GM12801 (cell line): ENCODE measurements around the gene GPBAR1.

Source experiments
- TF ChIP-seq, protein P1 (sequence below): IDR thresholded peaks from one replicate; pipeline ENCODE4 v1.5.1; 2011; ENCODE audit warnings: control low read depth; ENCODE audit not compliant: insufficient read length; ENCODE audit errors: extremely low read depth

GPBAR1 gene

DNA sequence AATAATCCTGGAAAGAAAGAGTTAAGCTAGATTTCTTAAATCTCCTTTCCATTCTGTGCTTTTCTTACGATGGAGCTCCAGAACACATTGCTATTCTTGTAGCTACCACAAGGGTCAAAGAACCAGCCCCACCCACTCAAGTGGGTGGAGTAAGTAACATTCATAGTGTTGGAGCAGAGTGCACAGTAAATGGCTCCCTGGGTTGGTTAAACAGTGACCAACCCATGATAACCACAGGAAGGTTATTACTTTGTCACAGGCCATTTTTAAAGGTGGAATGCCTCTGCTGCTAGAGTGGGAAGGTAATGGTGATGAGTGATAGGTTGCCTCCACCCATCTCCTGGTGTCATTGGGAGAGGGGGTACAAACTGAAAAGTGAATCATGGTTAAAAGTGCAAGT, 29.9 kb upstream of the GPBAR1 start:
- TF ChIP-seq, protein P1, sequence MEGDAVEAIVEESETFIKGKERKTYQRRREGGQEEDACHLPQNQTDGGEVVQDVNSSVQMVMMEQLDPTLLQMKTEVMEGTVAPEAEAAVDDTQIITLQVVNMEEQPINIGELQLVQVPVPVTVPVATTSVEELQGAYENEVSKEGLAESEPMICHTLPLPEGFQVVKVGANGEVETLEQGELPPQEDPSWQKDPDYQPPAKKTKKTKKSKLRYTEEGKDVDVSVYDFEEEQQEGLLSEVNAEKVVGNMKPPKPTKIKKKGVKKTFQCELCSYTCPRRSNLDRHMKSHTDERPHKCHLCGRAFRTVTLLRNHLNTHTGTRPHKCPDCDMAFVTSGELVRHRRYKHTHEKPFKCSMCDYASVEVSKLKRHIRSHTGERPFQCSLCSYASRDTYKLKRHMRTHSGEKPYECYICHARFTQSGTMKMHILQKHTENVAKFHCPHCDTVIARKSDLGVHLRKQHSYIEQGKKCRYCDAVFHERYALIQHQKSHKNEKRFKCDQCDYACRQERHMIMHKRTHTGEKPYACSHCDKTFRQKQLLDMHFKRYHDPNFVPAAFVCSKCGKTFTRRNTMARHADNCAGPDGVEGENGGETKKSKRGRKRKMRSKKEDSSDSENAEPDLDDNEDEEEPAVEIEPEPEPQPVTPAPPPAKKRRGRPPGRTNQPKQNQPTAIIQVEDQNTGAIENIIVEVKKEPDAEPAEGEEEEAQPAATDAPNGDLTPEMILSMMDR: no peak

DNA sequence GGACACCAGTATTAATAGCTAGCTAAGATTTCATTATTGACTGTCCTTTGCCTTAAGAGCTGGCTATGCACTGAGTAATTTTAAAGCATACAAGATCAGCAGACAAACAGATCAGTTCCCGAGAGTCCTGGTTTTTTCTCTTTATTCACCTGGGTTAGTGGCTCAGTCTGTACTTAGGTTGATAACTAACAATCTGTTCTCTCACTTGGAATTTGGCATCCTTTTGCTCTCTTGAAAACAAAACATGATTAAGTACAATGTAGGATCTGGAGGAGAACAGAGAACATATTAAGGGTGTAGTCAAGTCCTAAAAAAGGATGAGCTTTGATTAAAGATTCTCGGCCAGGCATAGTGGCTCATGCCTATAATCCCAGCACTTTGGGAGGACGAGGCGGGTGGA, 27.3 kb upstream of the GPBAR1 start:
- TF ChIP-seq, protein P1: no peak

DNA sequence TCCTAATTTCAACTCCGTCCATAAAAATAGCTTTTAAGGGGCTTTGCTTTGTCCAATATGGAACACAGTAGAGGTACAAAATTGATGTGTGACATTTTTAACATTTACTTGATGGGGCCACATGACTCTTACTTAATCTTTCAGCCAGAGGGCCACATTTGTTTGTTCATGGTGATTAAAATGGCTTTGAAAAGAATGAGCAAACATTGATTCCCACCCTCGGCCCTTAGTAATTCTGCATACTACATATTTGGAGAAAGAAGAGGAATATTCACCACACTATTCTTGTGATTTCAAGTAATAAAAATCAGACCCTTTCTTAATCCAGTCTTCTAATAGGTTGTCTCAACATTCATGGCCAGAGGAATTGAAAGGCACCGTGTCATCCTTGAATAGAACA, 26.3 kb upstream of the GPBAR1 start:
- TF ChIP-seq, protein P1: no peak

DNA sequence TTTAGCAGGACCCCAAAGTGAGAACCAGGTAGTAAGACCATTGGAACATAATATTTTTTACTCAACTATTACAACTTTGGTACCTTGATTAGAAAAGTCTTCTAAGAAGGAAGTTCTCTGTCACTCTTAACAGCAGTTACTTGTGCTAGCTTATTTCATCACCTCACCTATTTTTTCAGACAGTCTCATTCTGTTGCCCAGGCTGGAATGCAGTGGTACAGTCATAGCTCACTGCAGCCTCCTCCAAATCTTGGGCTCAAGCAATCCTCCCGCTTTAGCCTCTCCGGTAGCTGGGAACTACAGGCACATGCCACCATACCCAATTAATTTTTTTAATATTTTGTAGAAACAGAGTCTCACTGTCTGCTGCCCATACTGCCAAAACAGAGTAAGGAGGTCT, 25.8 kb upstream of the GPBAR1 start:
- TF ChIP-seq, protein P1: no peak

DNA sequence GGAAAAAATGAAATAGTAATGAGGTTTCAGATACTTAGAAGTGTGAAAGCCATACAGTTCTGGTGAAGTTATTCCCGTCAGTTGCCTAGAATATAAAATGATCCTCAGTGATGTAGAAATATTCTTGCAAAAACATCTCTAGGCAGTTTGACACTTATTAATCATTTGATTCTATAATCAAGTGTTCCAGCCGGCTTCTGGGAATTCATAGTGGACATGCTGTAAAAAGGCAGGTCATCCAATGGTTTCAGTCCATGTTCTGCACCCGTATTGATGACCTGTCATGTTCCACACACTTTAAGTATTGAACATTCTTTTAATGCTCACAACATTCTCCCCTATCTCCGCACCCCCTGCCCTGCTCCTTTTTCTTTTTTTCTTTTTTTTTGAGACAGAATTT, 24.0 kb upstream of the GPBAR1 start:
- TF ChIP-seq, protein P1: no peak

DNA sequence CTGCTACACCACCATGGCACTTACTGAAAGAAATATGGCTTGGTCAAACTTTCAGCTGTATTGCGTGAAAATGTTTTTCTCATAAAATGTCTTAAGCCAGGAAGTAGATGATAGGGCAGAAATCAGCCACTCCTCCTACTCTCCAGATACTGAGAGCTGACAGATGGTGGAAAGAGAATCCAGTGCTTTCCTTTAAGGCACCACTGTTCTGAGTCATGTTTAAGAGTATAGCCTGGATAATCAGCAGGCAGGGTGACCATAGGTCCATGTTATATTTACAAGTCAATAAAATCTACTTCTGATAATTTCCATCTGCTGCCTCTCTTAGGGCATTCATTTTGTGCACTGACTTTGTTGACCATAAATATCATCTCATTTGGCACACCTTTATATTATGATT, 21.9 kb upstream of the GPBAR1 start:
- TF ChIP-seq, protein P1: no peak

DNA sequence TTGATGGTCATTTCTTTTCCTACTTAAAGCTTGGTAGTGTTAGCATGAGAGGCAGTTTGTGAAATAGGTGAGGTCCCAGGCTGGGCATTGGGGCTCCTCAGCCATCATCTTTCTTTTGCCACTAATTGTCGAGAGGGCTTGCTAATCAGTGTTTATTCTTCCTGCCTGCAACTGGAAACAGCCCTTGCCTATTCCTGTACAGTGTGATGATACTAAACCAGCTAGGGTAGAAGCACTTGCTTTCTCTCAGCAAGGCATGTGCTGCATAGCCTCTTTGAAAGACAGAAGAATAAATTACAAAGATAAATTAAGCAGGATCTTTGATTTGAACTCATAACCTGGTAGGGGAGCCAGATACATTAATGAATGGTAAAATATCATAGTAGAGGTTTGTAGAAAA, 16.6 kb upstream of the GPBAR1 start:
- TF ChIP-seq, protein P1: no peak

DNA sequence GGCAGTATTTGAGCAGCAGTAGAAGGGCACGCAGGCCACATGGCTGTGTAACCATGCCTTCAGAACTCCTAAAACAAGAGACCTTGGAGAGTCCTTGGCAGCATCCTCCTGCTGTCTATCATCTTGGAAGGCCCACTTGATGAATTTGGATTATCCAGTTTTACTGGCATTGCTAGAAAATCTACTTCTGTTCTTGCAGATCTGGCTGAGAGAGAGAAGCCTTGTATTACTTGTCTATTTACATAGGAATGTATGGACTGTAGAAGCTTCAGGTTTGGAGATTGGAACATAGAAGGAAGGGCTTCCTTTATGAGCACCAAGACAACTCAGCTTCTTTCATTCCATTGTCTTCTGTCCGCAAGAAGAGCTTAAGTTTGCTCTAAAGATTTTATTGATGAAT, 16.1 kb upstream of the GPBAR1 start:
- TF ChIP-seq, protein P1: no peak
